ENCODE measurements around the gene MAD1L1. TPM values are rescaled to one million over a fixed set of nuclear protein-coding genes. Genes with fewer than 3 reads are reported as not detected.

Gene MAD1L1
- total RNA-seq, 1 experiment from 2014 or later: 46.7 TPM

DNA sequence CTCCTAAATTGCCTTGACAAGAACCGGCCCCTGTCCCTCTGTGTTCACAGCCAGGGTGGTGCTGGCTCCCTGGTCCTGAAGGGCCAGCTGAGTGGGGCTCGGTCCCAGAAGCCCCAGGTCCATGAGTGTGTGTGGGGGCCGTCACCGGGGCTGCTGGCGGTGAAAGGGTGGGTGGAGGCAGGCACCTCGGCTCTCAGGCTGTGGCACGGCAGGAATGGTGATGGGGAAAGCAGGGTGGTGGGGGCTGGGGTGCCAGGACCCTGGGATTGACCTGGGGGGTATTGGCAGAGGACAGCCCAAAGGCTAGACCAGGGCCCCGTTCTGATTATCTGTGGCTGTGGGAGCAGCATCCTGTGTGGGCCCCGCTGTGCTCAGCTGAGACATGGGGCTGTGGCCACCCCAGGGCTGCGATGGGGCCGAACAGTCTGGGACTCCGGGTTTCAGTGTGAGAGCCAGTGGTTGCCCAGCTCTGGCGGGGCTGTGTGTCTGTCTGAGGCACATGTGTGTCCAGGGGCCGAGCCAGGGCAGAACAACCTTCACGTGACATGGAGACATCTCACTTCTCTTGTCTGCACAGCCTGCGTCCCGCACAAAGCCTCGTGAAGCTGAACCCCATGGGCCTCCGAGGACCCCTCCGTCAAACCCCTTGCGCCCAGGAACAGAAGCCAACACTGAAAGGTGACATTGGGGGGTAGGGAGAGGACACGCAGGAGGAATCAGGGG lies 418.5 kb downstream of the MAD1L1 start:
- no peak overlapping the region for H3K4me3 ChIP-seq (ENCODE audit: low read depth, low read length, poor library complexity, severe bottlenecking)
- no peak for DNase-seq (ENCODE audit: low spot score)
- ChIA-PET POLR2A (ENCODE audit: low non-redundant PET) (no interaction called here), CTCF (no interaction called here)
- no peaks in the 10 kb centered on the region for H3K9me3 ChIP-seq (ENCODE audit: low read depth, low read length, poor library complexity, severe bottlenecking)
- intact Hi-C loops (cut with micrococcal nuclease; ENCODE audit: unreplicated experiment): no loop called here
- no TSS peak for BruUV-seq (replicated peaks)
- TF ChIP-seq EZH2 (IDR thresholded peaks at IDR 0.05; ENCODE audit: borderline replicate concordance, low read depth, low read length, poor library complexity, severe bottlenecking): no peak
- TF ChIP-seq, protein P1, sequence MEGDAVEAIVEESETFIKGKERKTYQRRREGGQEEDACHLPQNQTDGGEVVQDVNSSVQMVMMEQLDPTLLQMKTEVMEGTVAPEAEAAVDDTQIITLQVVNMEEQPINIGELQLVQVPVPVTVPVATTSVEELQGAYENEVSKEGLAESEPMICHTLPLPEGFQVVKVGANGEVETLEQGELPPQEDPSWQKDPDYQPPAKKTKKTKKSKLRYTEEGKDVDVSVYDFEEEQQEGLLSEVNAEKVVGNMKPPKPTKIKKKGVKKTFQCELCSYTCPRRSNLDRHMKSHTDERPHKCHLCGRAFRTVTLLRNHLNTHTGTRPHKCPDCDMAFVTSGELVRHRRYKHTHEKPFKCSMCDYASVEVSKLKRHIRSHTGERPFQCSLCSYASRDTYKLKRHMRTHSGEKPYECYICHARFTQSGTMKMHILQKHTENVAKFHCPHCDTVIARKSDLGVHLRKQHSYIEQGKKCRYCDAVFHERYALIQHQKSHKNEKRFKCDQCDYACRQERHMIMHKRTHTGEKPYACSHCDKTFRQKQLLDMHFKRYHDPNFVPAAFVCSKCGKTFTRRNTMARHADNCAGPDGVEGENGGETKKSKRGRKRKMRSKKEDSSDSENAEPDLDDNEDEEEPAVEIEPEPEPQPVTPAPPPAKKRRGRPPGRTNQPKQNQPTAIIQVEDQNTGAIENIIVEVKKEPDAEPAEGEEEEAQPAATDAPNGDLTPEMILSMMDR (conservative IDR thresholded peaks at IDR 0.05; ENCODE audit: low read depth, low read length): no peak
- H3K27me3 ChIP-seq (replicated peaks; ENCODE audit: insufficient read depth, low read depth, low read length, poor library complexity): no peaks in the 10 kb centered on the region
- H3K27ac ChIP-seq (ENCODE audit: low read depth, low read length, poor library complexity, severe bottlenecking): no peak overlapping the region
- H3K4me1 ChIP-seq (ENCODE audit: insufficient read depth, low read length, poor library complexity, severe bottlenecking): peaks cover 19% of the 10 kb centered on the region
- no peaks in the 10 kb centered on the region for H3K36me3 ChIP-seq (ENCODE audit: insufficient read depth, low read length, poor library complexity, severe bottlenecking)

DNA sequence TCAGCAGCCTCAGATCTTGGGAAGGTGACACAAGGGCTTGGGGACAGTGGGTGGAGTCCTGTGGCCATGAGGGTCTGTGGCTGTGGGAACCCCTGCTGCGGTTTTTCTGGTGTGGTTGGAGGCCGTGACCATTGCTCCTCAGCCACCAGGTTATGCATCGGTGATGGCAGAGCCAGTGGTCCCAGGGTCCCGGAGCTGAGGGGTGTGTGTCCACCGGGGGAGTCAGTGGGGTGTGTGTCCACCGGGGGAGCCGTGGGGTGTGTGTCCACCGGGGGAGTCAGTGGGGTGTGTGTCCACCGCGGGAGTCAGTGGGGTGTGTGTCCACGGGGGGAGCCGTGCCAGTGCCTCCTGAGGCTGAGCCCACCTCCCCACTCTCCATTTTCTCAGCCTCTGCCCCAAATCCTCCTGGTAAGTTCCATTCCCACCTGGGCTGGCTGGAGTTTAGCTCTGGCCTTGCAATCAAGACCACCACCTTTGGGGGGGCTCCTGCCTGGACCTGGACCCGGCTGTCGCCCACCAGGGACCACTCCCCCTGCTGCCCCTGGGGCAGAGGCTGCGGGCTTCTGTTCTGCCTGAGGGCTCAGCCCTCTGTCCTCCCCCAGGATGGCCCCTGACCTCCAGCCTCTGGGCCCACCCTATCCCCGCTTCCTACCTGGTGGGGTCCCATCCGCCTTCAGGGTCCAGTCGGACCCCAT lies 419.2 kb downstream of the MAD1L1 start:
- no peaks in the 10 kb centered on the region for H3K36me3 ChIP-seq (ENCODE audit: insufficient read depth, low read length, poor library complexity, severe bottlenecking)
- no peak for TF ChIP-seq EZH2 (IDR thresholded peaks at IDR 0.05; ENCODE audit: borderline replicate concordance, low read depth, low read length, poor library complexity, severe bottlenecking)
- TF ChIP-seq, protein P1 (conservative IDR thresholded peaks at IDR 0.05; ENCODE audit: low read depth, low read length): no peak
- H3K9me3 ChIP-seq (ENCODE audit: low read depth, low read length, poor library complexity, severe bottlenecking): no peaks in the 10 kb centered on the region
- H3K4me3 ChIP-seq (ENCODE audit: low read depth, low read length, poor library complexity, severe bottlenecking): no peak overlapping the region
- ChIA-PET POLR2A (ENCODE audit: low non-redundant PET) (no interaction called here), CTCF (interaction anchor here (0.6 kb wide), 1 partner anchor 360 kb away, joined by 3 read pairs; no protein-coding TSS in a partner anchor)
- intact Hi-C loops (cut with micrococcal nuclease; ENCODE audit: unreplicated experiment): no loop called here
- peaks cover 19% of the 10 kb centered on the region for H3K4me1 ChIP-seq (ENCODE audit: insufficient read depth, low read length, poor library complexity, severe bottlenecking)
- no peaks in the 10 kb centered on the region for H3K27me3 ChIP-seq (replicated peaks; ENCODE audit: insufficient read depth, low read depth, low read length, poor library complexity)
- no peak overlapping the region for H3K27ac ChIP-seq (ENCODE audit: low read depth, low read length, poor library complexity, severe bottlenecking)
- DNase-seq (ENCODE audit: low spot score): no peak
- BruUV-seq (replicated peaks): no TSS peak

DNA sequence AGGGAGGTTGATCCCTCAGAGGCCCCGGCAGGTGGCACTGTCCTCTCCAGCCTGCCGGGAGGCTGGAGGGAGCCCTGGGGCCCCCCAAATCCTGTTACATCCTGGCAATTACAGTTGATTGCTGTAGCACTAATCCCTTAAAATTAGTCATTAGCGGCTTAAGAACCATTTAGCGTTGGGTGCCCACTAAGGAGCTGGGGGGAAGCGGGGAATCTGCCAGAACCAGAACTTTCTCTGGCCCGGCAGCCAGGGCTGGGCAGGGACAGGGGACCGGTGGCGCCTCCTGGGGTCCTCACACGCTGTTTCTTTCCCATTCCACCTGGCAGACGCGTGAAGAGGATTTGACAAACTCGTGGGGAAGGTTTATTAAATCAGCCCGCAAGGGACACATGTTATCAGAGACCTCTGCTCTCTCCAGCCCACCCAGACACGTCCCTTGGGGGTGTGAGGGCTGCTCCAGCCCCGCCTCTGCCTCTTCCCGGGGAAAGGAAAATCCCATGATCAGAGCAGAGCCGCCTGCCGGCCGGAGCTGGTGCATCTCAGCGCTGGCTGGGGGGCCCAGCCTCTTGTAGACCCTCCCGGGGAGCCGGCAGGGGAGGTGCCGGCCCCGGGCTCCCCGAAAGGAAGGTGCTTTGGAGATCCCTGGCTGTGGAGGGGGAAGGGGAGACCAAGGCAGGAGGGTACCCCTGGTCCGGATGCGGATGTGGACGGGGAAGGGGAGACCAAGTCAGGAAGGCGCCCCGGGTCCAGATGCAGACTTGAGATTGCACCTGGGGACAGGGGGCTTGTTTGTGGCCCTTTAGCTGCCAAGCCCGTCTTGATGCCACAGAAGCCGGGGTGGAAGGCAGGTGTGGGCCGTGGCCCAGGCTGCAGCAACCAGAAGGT lies 420.0 kb downstream of the MAD1L1 start:
- Histone ChIP-seq H3K27ac (ENCODE audit: low read depth, low read length, poor library complexity, severe bottlenecking) (no peak overlapping the region), H3K36me3 (ENCODE audit: insufficient read depth, low read length, poor library complexity, severe bottlenecking) (no peaks in the 10 kb centered on the region), H3K4me1 (ENCODE audit: insufficient read depth, low read length, poor library complexity, severe bottlenecking) (peaks cover 19% of the 10 kb centered on the region), H3K4me3 (ENCODE audit: low read depth, low read length, poor library complexity, severe bottlenecking) (peak overlapping the region; percentile 16), H3K27me3 (replicated peaks; ENCODE audit: insufficient read depth, low read depth, low read length, poor library complexity) (no peaks in the 10 kb centered on the region), H3K9me3 (ENCODE audit: low read depth, low read length, poor library complexity, severe bottlenecking) (no peaks in the 10 kb centered on the region)
- ChIA-PET CTCF (interaction anchor here (0.6 kb wide), 1 partner anchor 361 kb away, joined by 3 read pairs; no protein-coding TSS in a partner anchor), POLR2A (ENCODE audit: low non-redundant PET) (no interaction called here)
- intact Hi-C loops (cut with micrococcal nuclease; ENCODE audit: unreplicated experiment): no loop called here
- DNase-seq (ENCODE audit: low spot score): peak; percentile 74
- no TSS peak for BruUV-seq (replicated peaks)
- TF ChIP-seq, protein P1 (conservative IDR thresholded peaks at IDR 0.05; ENCODE audit: low read depth, low read length): peak; percentile 56
- TF ChIP-seq EZH2 (IDR thresholded peaks at IDR 0.05; ENCODE audit: borderline replicate concordance, low read depth, low read length, poor library complexity, severe bottlenecking): no peak
